GM21529 (cell line): ENCODE data around the gene SCAMP1.

Experiments
- ATAC-seq: cut with Tn5 transposase; IDR thresholded peaks from one replicate; pipeline ENCODE4 v1.9.1; 2021; ENCODE audit not compliant: unreplicated experiment

SCAMP1 gene

GRCh38 chr5:78511121-78511906 lies 150.9 kb downstream of the SCAMP1 start:
- ATAC-seq = no peak

- no peak for ATAC-seq
These were observed 152.0 kb downstream of the SCAMP1 start for GRCh38 chr5:78512435-78512834.

GRCh38 chr5:78513441-78513840 lies 153.0 kb downstream of the SCAMP1 start:
- ATAC-seq = no peak

- no peak for ATAC-seq
These were observed 154.3 kb downstream of the SCAMP1 start for GRCh38 chr5:78514427-78515330.

- ATAC-seq = no peak
These were observed 155.3 kb downstream of the SCAMP1 start for GRCh38 chr5:78515670-78516069.

GRCh38 chr5:78518365-78519197 lies 158.2 kb downstream of the SCAMP1 start:
- ATAC-seq = no peak

GRCh38 chr5:78519198-78519941 lies 159.0 kb downstream of the SCAMP1 start:
- ATAC-seq = no peak

- no peak for ATAC-seq
These were observed 161.0 kb downstream of the SCAMP1 start for GRCh38 chr5:78521455-78521854.

GRCh38 chr5:78522476-78523260 lies 162.3 kb downstream of the SCAMP1 start:
- no peak for ATAC-seq

- no peak for ATAC-seq
These were observed 163.1 kb downstream of the SCAMP1 start for GRCh38 chr5:78523314-78524193.

GRCh38 chr5:78526049-78526525 lies 165.7 kb downstream of the SCAMP1 start:
- ATAC-seq = peak; percentile 50

- no peak for ATAC-seq
These were observed 166.8 kb downstream of the SCAMP1 start for GRCh38 chr5:78527054-78527859.

GRCh38 chr5:78527925-78528324 lies 167.5 kb downstream of the SCAMP1 start:
- no peak for ATAC-seq
